ENCODE results near the gene B3GALNT2.

DNA sequence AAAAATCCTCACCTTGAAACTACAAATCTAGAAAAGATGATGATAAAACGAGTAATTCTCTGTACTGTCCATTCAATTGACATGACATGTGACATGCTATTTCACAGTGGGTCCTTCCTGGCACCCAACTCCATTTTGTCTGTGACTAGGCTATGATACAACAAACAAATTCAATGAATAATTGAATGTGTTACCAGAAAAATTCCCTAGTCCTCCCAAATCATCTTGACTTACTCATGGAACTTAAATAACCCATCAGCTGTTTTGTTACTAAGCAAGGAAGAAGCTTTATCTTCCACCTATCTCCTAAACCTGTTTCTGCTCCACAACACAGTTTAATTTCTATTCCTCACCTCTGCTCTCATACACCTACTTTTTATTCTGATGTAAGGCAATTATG lies 30.4 kb downstream of the B3GALNT2 start:
- TF ChIP-seq, protein P1, sequence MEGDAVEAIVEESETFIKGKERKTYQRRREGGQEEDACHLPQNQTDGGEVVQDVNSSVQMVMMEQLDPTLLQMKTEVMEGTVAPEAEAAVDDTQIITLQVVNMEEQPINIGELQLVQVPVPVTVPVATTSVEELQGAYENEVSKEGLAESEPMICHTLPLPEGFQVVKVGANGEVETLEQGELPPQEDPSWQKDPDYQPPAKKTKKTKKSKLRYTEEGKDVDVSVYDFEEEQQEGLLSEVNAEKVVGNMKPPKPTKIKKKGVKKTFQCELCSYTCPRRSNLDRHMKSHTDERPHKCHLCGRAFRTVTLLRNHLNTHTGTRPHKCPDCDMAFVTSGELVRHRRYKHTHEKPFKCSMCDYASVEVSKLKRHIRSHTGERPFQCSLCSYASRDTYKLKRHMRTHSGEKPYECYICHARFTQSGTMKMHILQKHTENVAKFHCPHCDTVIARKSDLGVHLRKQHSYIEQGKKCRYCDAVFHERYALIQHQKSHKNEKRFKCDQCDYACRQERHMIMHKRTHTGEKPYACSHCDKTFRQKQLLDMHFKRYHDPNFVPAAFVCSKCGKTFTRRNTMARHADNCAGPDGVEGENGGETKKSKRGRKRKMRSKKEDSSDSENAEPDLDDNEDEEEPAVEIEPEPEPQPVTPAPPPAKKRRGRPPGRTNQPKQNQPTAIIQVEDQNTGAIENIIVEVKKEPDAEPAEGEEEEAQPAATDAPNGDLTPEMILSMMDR (IDR thresholded peaks at IDR 0.05), result no peak
- TF ChIP-seq EZH2 (IDR thresholded peaks at IDR 0.05), result no peak
